SU-DHL-6 (cell line): ENCODE data around the gene DNAJB1.

Source experiments
- H2AFZ ChIP-seq: fragments of 200-600 bp; sonication (generic); 2 replicates; pipeline ENCODE4 v1.6.1; 2014; ENCODE audit warnings: low read depth, mild to moderate bottlenecking, moderate library complexity, mixed read lengths, antibody characterized with exemption, low read length; ENCODE audit not compliant: severe bottlenecking
- H3F3A ChIP-seq: fragments of 200-600 bp; shearing (Covaris generic); 2 replicates; pipeline ENCODE4 v1.6.0; 2016; ENCODE audit warnings: antibody characterized with exemption, mild to moderate bottlenecking; ENCODE audit not compliant: insufficient read depth
- H3K27ac ChIP-seq: fragments of 200-600 bp; sonication (generic); 2 replicates; pipeline ENCODE4 v1.5.1; 2016; ENCODE audit warnings: low read depth, mild to moderate bottlenecking, low read length, moderate library complexity, mixed read lengths
- H3K27me3 ChIP-seq: fragments of 200-600 bp; sonication (generic), shearing (Covaris generic); 2 replicates; pipeline ENCODE4 v1.6.0; 2014; ENCODE audit warnings: mild to moderate bottlenecking, low read length
- H3K36me3 ChIP-seq: fragments of 200-600 bp; sonication (generic); 2 replicates; pipeline ENCODE4 v1.6.1; 2014; ENCODE audit warnings: mild to moderate bottlenecking, low read length, mixed read lengths
- H3K4me2 ChIP-seq: fragments of 300-600, 200-600 bp; shearing (Covaris generic), sonication (generic); 2 replicates; pipeline ENCODE4 v1.6.0; 2014; ENCODE audit warnings: low read length, low read depth, mild to moderate bottlenecking; ENCODE audit not compliant: poor library complexity, severe bottlenecking
- H3K4me3 ChIP-seq: fragments of 200-600 bp; sonication (generic); 2 replicates; pipeline ENCODE4 v1.5.1; 2014; ENCODE audit warnings: antibody characterized with exemption, low read length, mild to moderate bottlenecking, mixed read lengths; ENCODE audit not compliant: insufficient read depth, poor library complexity, severe bottlenecking
- H3K79me2 ChIP-seq: fragments of 200-600 bp; sonication (generic); 2 replicates; pipeline ENCODE4 v1.6.1; 2014; ENCODE audit warnings: mild to moderate bottlenecking, low read length, moderate library complexity; ENCODE audit not compliant: insufficient read depth
- H3K9ac ChIP-seq: fragments of 200-600 bp; sonication (generic); 2 replicates; pipeline ENCODE4 v1.7.0; 2014; ENCODE audit warnings: mild to moderate bottlenecking, low read length
- H3K9me2 ChIP-seq: fragments of 200-600 bp; sonication (generic); replicated peaks from 2 replicates; pipeline ENCODE4 v1.6.1; 2014; ENCODE audit warnings: low read length; ENCODE audit not compliant: insufficient read depth
- H3K9me3 ChIP-seq: fragments of 200-600 bp; sonication (generic); 2 replicates; pipeline ENCODE4 v1.6.1; 2014; ENCODE audit warnings: low read length, mixed read lengths; ENCODE audit not compliant: insufficient read depth
- H4K20me1 ChIP-seq: fragments of 200-600 bp; sonication (generic); 2 replicates; pipeline ENCODE4 v1.6.1; 2014; ENCODE audit warnings: low read depth, mild to moderate bottlenecking, antibody characterized with exemption, low read length, moderate library complexity, mixed read lengths
- EZH2phosphoT487 ChIP-seq: fragments of 200-600 bp; sonication (generic), shearing (Covaris generic); conservative IDR thresholded peaks from 2 replicates; pipeline ENCODE4 v1.6.1; 2018; ENCODE audit warnings: mild to moderate bottlenecking, antibody characterized with exemption, low read length, moderate library complexity, mixed read lengths
- TF ChIP-seq, protein P1 (sequence below): fragments of 200-600 bp; sonication (generic); IDR thresholded peaks from one replicate; pipeline ENCODE4 v1.5.1; 2017; ENCODE audit warnings: antibody characterized with exemption, mild to moderate bottlenecking, low read length, moderate library complexity; ENCODE audit not compliant: insufficient read depth, poor library complexity, severe bottlenecking

The DNAJB1 gene

GRCh38 chr19:14550201-14550754 is 32.1 kb upstream of the DNAJB1 start:
- H3F3A ChIP-seq, result no peaks in the 10 kb centered on the region; the same call in 1 of the 2 replicates
- no peaks in the 10 kb centered on the region for H3K9me2 ChIP-seq
- H3K4me3 ChIP-seq, result no peak overlapping the region
- no peak overlapping the region for H2AFZ ChIP-seq
- H3K79me2 ChIP-seq, result peaks cover 47% of the 10 kb centered on the region
- no peak overlapping the region for H3K27ac ChIP-seq
- no peaks in the 10 kb centered on the region for H4K20me1 ChIP-seq
- H3K9me3 ChIP-seq, result no peaks in the 10 kb centered on the region
- H3K4me2 ChIP-seq, result no peak overlapping the region
- H3K9ac ChIP-seq, result no peak overlapping the region
- H3K27me3 ChIP-seq, result no peaks in the 10 kb centered on the region
- no peak for TF ChIP-seq EZH2phosphoT487
- no peaks in the 10 kb centered on the region for H3K36me3 ChIP-seq

GRCh38 chr19:14545716-14546082 is 27.5 kb upstream of the DNAJB1 start:
- no peaks in the 10 kb centered on the region for H3K9me3 ChIP-seq
- H3K36me3 ChIP-seq, result no peaks in the 10 kb centered on the region
- no peak overlapping the region for H3K9ac ChIP-seq
- no peak overlapping the region for H3K27ac ChIP-seq
- no peaks in the 10 kb centered on the region; the same call in 1 of the 2 replicates for H3F3A ChIP-seq
- no peaks in the 10 kb centered on the region for H3K9me2 ChIP-seq
- H3K79me2 ChIP-seq, result peaks cover 56% of the 10 kb centered on the region
- H3K27me3 ChIP-seq, result no peaks in the 10 kb centered on the region
- H4K20me1 ChIP-seq, result no peaks in the 10 kb centered on the region
- H3K4me2 ChIP-seq, result no peak overlapping the region
- TF ChIP-seq, protein P1, sequence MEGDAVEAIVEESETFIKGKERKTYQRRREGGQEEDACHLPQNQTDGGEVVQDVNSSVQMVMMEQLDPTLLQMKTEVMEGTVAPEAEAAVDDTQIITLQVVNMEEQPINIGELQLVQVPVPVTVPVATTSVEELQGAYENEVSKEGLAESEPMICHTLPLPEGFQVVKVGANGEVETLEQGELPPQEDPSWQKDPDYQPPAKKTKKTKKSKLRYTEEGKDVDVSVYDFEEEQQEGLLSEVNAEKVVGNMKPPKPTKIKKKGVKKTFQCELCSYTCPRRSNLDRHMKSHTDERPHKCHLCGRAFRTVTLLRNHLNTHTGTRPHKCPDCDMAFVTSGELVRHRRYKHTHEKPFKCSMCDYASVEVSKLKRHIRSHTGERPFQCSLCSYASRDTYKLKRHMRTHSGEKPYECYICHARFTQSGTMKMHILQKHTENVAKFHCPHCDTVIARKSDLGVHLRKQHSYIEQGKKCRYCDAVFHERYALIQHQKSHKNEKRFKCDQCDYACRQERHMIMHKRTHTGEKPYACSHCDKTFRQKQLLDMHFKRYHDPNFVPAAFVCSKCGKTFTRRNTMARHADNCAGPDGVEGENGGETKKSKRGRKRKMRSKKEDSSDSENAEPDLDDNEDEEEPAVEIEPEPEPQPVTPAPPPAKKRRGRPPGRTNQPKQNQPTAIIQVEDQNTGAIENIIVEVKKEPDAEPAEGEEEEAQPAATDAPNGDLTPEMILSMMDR, result no peak
- no peak for TF ChIP-seq EZH2phosphoT487
- H2AFZ ChIP-seq, result no peak overlapping the region
- no peak overlapping the region for H3K4me3 ChIP-seq

- H2AFZ ChIP-seq, result no peak overlapping the region
- no peak overlapping the region for H3K9ac ChIP-seq
- no peak overlapping the region for H3K4me2 ChIP-seq
- no peaks in the 10 kb centered on the region for H4K20me1 ChIP-seq
- no peaks in the 10 kb centered on the region for H3K9me2 ChIP-seq
- no peaks in the 10 kb centered on the region for H3K36me3 ChIP-seq
- no peaks in the 10 kb centered on the region for H3K9me3 ChIP-seq
- peaks cover 60% of the 10 kb centered on the region for H3K79me2 ChIP-seq
- H3K27me3 ChIP-seq, result no peaks in the 10 kb centered on the region
- H3F3A ChIP-seq, result no peaks in the 10 kb centered on the region; the same call in 1 of the 2 replicates
- H3K27ac ChIP-seq, result no peak overlapping the region
- TF ChIP-seq, protein P1, result no peak
- no peak for TF ChIP-seq EZH2phosphoT487
- no peak overlapping the region for H3K4me3 ChIP-seq
Observed at GRCh38 chr19:14544977-14545715, 26.9 kb upstream of the DNAJB1 start.

DNA sequence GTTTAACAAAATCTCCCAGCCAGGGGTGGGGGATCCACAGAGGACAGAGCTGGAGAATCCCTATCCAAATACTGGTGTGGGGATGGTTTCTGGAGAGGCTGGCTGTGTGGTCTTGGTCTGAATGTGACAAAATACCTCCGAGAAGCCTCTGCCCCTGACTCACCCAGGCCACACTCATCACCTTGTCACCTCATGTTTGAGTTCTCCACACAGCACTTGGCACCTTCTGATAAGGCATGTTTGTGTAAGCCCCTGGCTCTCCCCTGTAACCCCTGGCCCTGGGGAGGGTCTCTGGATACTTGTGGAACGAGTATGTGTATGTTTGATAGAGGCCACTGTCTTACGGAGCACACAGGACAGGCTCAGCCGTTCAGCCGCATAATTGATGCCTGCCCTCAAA is 25.9 kb upstream of the DNAJB1 start:
- no peak for TF ChIP-seq EZH2phosphoT487
- TF ChIP-seq, protein P1, result no peak
- no peak overlapping the region for H2AFZ ChIP-seq
- H3K36me3 ChIP-seq, result no peaks in the 10 kb centered on the region
- no peak overlapping the region for H3K4me3 ChIP-seq
- no peaks in the 10 kb centered on the region for H3K9me2 ChIP-seq
- no peaks in the 10 kb centered on the region for H3K27me3 ChIP-seq
- no peak overlapping the region for H3K9ac ChIP-seq
- no peaks in the 10 kb centered on the region for H4K20me1 ChIP-seq
- H3K27ac ChIP-seq, result no peak overlapping the region
- H3K9me3 ChIP-seq, result no peaks in the 10 kb centered on the region
- H3F3A ChIP-seq, result no peaks in the 10 kb centered on the region; the same call in 1 of the 2 replicates
- H3K79me2 ChIP-seq, result peaks cover 62% of the 10 kb centered on the region
- no peak overlapping the region for H3K4me2 ChIP-seq
